ENCODE results near the gene IFI27L2.
A peak's percentile ranks its signal among the peaks of the same experiment; 100 is the strongest.

The IFI27L2 gene

GRCh38 chr14:94143239-94143638, 13.8 kb upstream of the IFI27L2 start:
- peak in 1 of 2 experiments; percentile 46 for DNase-seq (ENCODE audit: low read depth in 1 of 2, low spot score in 1 of 2)
- no peak for TF ChIP-seq JUND (IDR thresholded peaks at IDR 0.05; ENCODE audit: low read depth)
- in situ Hi-C loops (cut with HindIII; ENCODE audit: low pct_unique_long_range_greater_than_20kb, low sequenced_read_pairs) = no loop called here

DNA sequence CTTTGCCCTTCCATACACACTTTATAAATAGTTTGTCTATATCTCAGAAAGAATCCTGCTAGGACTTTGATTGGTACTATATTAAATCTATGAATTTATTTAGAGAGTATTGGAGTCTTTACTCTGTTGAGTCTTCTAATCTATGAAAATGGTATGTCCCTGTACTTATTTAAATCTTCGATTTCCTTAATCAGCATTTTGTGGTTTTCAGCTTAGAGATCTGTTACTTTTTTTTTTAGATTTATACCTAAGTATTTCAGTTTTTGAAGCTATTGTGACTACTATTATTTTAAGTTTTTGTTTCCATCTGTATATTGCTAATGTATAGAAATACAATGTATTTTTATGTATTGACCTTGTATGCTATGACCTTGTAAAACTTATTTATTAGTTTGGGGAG, 13.4 kb upstream of the IFI27L2 start:
- no peak for TF ChIP-seq JUND (IDR thresholded peaks at IDR 0.05; ENCODE audit: low read depth)
- DNase-seq (ENCODE audit: low read depth in 1 of 2, low spot score in 1 of 2) = no peak
- in situ Hi-C loops (cut with HindIII; ENCODE audit: low pct_unique_long_range_greater_than_20kb, low sequenced_read_pairs) = no loop called here

GRCh38 chr14:94142247-94142646, 12.8 kb upstream of the IFI27L2 start:
- no peak for DNase-seq (ENCODE audit: low read depth in 1 of 2, low spot score in 1 of 2)
- no peak for TF ChIP-seq JUND (IDR thresholded peaks at IDR 0.05; ENCODE audit: low read depth)
- in situ Hi-C loops (cut with HindIII; ENCODE audit: low pct_unique_long_range_greater_than_20kb, low sequenced_read_pairs) = no loop called here

GRCh38 chr14:94139421-94139820, 10.0 kb upstream of the IFI27L2 start:
- DNase-seq (ENCODE audit: low read depth in 1 of 2, low spot score in 1 of 2) = no peak
- in situ Hi-C loops (cut with HindIII; ENCODE audit: low pct_unique_long_range_greater_than_20kb, low sequenced_read_pairs) = no loop called here
- TF ChIP-seq JUND (IDR thresholded peaks at IDR 0.05; ENCODE audit: low read depth) = no peak

GRCh38 chr14:94139006-94139405, 9.6 kb upstream of the IFI27L2 start:
- in situ Hi-C loops (cut with HindIII; ENCODE audit: low pct_unique_long_range_greater_than_20kb, low sequenced_read_pairs) = no loop called here
- TF ChIP-seq JUND (IDR thresholded peaks at IDR 0.05; ENCODE audit: low read depth) = no peak
- no peak for DNase-seq (ENCODE audit: low read depth in 1 of 2, low spot score in 1 of 2)

GRCh38 chr14:94138251-94138650, 8.8 kb upstream of the IFI27L2 start:
- no peak for DNase-seq (ENCODE audit: low read depth in 1 of 2, low spot score in 1 of 2)
- in situ Hi-C loops (cut with HindIII; ENCODE audit: low pct_unique_long_range_greater_than_20kb, low sequenced_read_pairs) = no loop called here
- TF ChIP-seq JUND (IDR thresholded peaks at IDR 0.05; ENCODE audit: low read depth) = no peak

- no peak for TF ChIP-seq JUND (IDR thresholded peaks at IDR 0.05; ENCODE audit: low read depth)
- in situ Hi-C loops (cut with HindIII; ENCODE audit: low pct_unique_long_range_greater_than_20kb, low sequenced_read_pairs) = no loop called here
These were observed 7.3 kb upstream of the IFI27L2 start for GRCh38 chr14:94136575-94137331.

GRCh38 chr14:94135476-94135875, 6.1 kb upstream of the IFI27L2 start:
- TF ChIP-seq JUND (IDR thresholded peaks at IDR 0.05; ENCODE audit: low read depth) = no peak
- no peak for DNase-seq (ENCODE audit: low read depth in 1 of 2, low spot score in 1 of 2)
- in situ Hi-C loops (cut with HindIII; ENCODE audit: low pct_unique_long_range_greater_than_20kb, low sequenced_read_pairs) = no loop called here

More at GRCh38 chr14:94136575-94137331, 7.3 kb upstream of the IFI27L2 start:
- DNase-seq (ENCODE audit: low read depth in 1 of 2, low spot score in 1 of 2) = peak; percentile 55 to 93

GRCh38 chr14:94132285-94132887, 3.0 kb upstream of the IFI27L2 start:
- peak; percentile 34 to 89 for DNase-seq (ENCODE audit: low read depth in 1 of 2, low spot score in 1 of 2)
- in situ Hi-C loops (cut with HindIII; ENCODE audit: low pct_unique_long_range_greater_than_20kb, low sequenced_read_pairs) = no loop called here
- no peak for TF ChIP-seq JUND (IDR thresholded peaks at IDR 0.05; ENCODE audit: low read depth)

DNA sequence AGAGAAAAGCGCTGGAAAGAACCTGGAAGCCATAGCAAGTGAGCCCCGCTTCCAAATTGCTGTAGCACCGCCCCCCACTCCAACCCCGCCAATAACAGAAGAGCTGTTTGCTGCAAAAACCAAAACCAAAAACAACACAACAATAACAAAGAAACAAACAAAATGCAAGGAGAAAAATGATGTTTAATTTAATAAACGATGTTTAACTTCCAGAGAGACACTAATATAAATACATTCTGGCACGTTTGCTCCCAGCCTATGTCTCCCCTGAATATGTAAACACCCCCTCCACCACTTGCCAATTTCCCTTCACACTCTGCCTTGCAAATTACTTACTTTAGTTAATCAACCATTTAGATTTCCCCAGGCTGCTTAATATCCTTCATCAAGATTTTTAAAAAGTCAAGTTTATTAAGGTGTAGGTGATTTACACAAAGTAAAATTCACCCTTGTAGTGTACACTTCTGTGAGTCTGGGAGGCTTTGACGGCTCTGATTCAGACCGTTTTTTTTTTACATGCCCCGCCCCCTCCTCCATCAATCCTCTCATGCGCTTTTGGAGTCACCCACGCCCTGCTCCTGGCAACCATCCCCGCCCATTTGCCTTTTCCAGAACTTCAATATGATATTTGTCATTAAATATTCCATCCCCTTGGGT, 482 bp upstream of the IFI27L2 start:
- in situ Hi-C loops (cut with HindIII; ENCODE audit: low pct_unique_long_range_greater_than_20kb, low sequenced_read_pairs) = no loop called here
- peak in 1 of 2 experiments; percentile 60 for DNase-seq (ENCODE audit: low read depth in 1 of 2, low spot score in 1 of 2)
- TF ChIP-seq JUND (IDR thresholded peaks at IDR 0.05; ENCODE audit: low read depth) = no peak

DNA sequence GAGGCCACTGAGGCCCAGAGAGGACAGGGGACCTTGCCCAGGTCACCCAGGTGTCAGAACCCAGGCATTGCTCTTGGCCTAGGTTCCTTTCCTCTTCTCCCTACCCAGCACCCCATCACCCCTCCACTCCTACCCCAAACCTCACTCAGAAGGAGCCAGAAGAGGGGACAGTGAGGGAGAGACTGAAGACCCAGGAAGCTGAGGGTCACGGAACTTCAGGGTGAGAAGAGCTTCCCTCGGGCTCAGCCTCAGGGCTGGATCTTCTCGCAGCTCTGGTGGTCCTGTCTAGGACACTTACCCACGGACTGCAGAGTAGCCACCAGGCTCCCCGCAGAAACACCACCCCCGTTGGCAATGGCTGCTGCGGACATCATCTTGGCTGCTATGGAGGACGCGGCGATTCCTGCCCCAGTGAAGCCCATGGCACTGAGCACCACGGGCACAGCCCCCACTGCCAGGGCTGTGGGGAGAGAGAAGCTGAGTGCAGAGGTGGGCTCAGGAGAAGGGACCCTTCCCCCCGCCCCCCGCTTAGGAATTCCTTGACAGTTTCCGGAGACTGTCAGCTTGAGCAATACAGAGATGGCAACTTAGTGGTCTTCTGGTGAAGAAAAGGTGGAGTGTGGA, 1.1 kb downstream of the IFI27L2 start:
- TF ChIP-seq JUND (IDR thresholded peaks at IDR 0.05; ENCODE audit: low read depth) = no peak
- in situ Hi-C loops (cut with HindIII; ENCODE audit: low pct_unique_long_range_greater_than_20kb, low sequenced_read_pairs) = no loop called here
- DNase-seq (ENCODE audit: low read depth in 1 of 2, low spot score in 1 of 2) = no peak

DNA sequence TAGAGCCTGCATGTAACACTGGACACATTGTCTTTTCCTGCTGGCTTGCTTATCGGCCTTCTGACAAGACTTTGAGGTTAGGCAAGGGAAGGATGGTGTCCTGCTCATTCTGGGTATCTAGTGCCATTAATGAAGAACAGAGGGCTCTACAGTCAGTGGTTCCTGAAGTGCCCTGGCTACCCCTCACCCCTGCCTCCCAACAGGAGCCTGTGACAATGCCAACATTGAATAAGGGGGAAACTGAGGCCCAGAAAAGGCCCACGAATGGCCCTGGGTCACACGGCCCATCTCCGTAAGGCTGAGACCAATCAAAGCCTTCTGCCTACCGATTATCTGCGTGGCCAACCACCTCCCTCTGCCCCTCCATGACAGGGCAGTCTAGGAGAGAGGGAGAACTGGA, 2.1 kb downstream of the IFI27L2 start:
- in situ Hi-C loops (cut with HindIII; ENCODE audit: low pct_unique_long_range_greater_than_20kb, low sequenced_read_pairs) = no loop called here
- TF ChIP-seq JUND (IDR thresholded peaks at IDR 0.05; ENCODE audit: low read depth) = no peak

DNA sequence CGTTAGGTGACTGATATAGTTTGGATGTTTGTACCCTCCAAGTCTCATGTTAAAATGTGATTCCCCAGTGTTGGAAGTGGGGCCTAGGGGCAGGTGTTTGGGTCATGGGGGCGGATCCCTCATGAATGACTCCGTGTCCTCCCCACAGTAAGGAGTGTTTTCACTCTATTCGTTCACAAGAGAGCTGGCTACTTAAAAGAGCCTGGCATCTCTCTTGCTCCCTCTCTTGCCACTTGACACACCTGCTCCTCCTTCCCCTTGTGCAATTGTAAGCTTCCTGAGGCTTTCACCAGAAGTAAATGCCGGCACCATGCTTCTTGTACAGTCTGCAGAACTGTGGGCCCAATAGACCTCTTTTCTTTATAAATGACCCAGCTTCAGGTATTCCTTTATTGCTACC, 2.6 kb downstream of the IFI27L2 start:
- DNase-seq (ENCODE audit: low read depth in 1 of 2, low spot score in 1 of 2) = no peak
- TF ChIP-seq JUND (IDR thresholded peaks at IDR 0.05; ENCODE audit: low read depth) = no peak
- in situ Hi-C loops (cut with HindIII; ENCODE audit: low pct_unique_long_range_greater_than_20kb, low sequenced_read_pairs) = no loop called here

More for the DNA sequence above, 2.1 kb downstream of the IFI27L2 start:
- DNase-seq (ENCODE audit: low read depth in 1 of 2, low spot score in 1 of 2) = no peak
